ENCODE measurements around the gene TANC1.

The TANC1 gene

GRCh38 chr2:159054032-159054334 lies 85.5 kb downstream of the TANC1 start:
- FAIRE-seq (no peak), DNase-seq (ENCODE audit: low spot score) (no peak)

GRCh38 chr2:159054985-159055384 lies 86.5 kb downstream of the TANC1 start:
- no peak for FAIRE-seq

GRCh38 chr2:159060518-159060917 lies 92.1 kb downstream of the TANC1 start:
- FAIRE-seq (no peak), DNase-seq (ENCODE audit: low spot score) (no peak)

More at GRCh38 chr2:159054985-159055384, 86.5 kb downstream of the TANC1 start:
- no peak for DNase-seq (ENCODE audit: low spot score)

GRCh38 chr2:159063677-159064076 lies 95.2 kb downstream of the TANC1 start:
- FAIRE-seq (no peak), DNase-seq (ENCODE audit: low spot score) (no peak)

- DNase-seq (ENCODE audit: low spot score) (peak; percentile 63), FAIRE-seq (peak; percentile 37)
These were observed 96.2 kb downstream of the TANC1 start for GRCh38 chr2:159064446-159065301.

GRCh38 chr2:159065313-159065712 lies 96.9 kb downstream of the TANC1 start:
- DNase-seq (ENCODE audit: low spot score) (no peak), FAIRE-seq (no peak)

GRCh38 chr2:159065891-159066290 lies 97.5 kb downstream of the TANC1 start:
- FAIRE-seq (no peak), DNase-seq (ENCODE audit: low spot score) (no peak)

GRCh38 chr2:159066541-159067156 lies 98.2 kb downstream of the TANC1 start:
- DNase-seq (ENCODE audit: low spot score): no peak
- no peak for FAIRE-seq

- no peak for DNase-seq (ENCODE audit: low spot score)
- no peak for FAIRE-seq
These were observed 99.5 kb downstream of the TANC1 start for GRCh38 chr2:159067971-159068370.

GRCh38 chr2:159069229-159069628 lies 100.8 kb downstream of the TANC1 start:
- no peak for DNase-seq (ENCODE audit: low spot score)
- FAIRE-seq: no peak

- FAIRE-seq (no peak), DNase-seq (ENCODE audit: low spot score) (no peak)
These were observed 101.8 kb downstream of the TANC1 start for GRCh38 chr2:159070235-159070634.

GRCh38 chr2:159071190-159071915 lies 102.9 kb downstream of the TANC1 start:
- DNase-seq (ENCODE audit: low spot score) (no peak), FAIRE-seq (no peak)

GRCh38 chr2:159072795-159073194 lies 104.4 kb downstream of the TANC1 start:
- no peak for FAIRE-seq
- DNase-seq (ENCODE audit: low spot score): no peak

GRCh38 chr2:159073256-159073655 lies 104.8 kb downstream of the TANC1 start:
- no peak for FAIRE-seq

GRCh38 chr2:159074605-159075004 lies 106.2 kb downstream of the TANC1 start:
- no peak for DNase-seq (ENCODE audit: low spot score)
- FAIRE-seq: no peak

More at GRCh38 chr2:159073256-159073655, 104.8 kb downstream of the TANC1 start:
- no peak for DNase-seq (ENCODE audit: low spot score)

- FAIRE-seq: no peak
- no peak for DNase-seq (ENCODE audit: low spot score)
These were observed 107.3 kb downstream of the TANC1 start for GRCh38 chr2:159075727-159076126.

GRCh38 chr2:159076241-159076640 lies 107.8 kb downstream of the TANC1 start:
- DNase-seq (ENCODE audit: low spot score) (no peak), FAIRE-seq (no peak)

GRCh38 chr2:159077869-159078268 lies 109.4 kb downstream of the TANC1 start:
- FAIRE-seq (no peak), DNase-seq (ENCODE audit: low spot score) (no peak)

GRCh38 chr2:159078443-159078842 lies 110.0 kb downstream of the TANC1 start:
- DNase-seq (ENCODE audit: low spot score) (no peak), FAIRE-seq (no peak)

- FAIRE-seq (no peak), DNase-seq (ENCODE audit: low spot score) (no peak)
These were observed 112.2 kb downstream of the TANC1 start for GRCh38 chr2:159080641-159081040.

- FAIRE-seq: no peak
- no peak for DNase-seq (ENCODE audit: low spot score)
These were observed 113.7 kb downstream of the TANC1 start for GRCh38 chr2:159082119-159082518.

Data from urothelium cell line (cell line).